SKM-1 (cell line): ENCODE results near the gene FBXL14.
A peak's percentile ranks its signal among the peaks of the same experiment; 100 is the strongest.
"Not testable (repeated sequence)": the region's sequence is repeated elsewhere in the genome, so short reads cannot be mapped to it uniquely, and the experiment has no call there.

Experiments
- DNase-seq: peaks from one replicate; lab custom pipeline; 2025; ENCODE audit not compliant: unreplicated experiment; lab: John Stamatoyannopoulos, UW

Gene FBXL14

GRCh38 chr12:1619587-1619986, 25.2 kb upstream of the FBXL14 start:
- DNase-seq = peak; percentile 27

DNA sequence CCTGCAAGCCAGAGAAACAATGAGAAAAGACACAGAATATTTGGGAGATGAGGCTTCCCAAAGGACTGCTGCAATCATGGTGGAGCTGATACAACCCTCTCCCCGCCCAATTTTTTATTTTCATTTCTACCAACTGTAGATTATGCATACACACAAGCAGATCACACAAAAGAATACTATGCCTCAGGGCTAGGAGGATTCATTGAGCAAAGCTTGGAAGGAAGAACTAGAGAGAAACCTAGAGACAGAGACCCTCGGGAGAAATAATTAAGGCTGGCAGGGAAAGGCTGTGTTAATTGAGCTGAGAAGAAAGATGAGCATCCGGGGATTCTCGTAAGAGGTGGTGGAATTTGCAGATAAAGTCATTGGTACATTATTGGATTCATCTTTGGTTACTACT, 24.8 kb upstream of the FBXL14 start:
- no peak for DNase-seq

DNA sequence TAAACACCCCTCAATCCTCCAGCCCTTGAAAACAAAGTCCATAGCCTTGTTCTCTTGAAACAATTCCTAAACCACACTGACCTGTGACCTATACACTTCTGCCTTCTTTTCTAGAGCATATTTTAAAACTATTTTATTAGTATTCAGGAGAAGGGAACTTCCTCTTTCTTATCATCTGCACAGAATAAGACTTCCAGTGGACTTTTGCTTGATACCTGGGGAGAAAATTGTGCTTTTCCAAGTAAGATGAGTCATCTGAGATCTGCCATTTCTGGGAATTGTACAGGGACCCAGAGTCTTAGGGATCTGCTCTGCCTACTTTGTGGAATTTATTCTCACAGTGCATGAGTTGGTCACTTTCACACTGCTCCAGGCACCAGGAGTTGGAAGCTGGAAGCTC, 24.1 kb upstream of the FBXL14 start:
- no peak for DNase-seq

DNA sequence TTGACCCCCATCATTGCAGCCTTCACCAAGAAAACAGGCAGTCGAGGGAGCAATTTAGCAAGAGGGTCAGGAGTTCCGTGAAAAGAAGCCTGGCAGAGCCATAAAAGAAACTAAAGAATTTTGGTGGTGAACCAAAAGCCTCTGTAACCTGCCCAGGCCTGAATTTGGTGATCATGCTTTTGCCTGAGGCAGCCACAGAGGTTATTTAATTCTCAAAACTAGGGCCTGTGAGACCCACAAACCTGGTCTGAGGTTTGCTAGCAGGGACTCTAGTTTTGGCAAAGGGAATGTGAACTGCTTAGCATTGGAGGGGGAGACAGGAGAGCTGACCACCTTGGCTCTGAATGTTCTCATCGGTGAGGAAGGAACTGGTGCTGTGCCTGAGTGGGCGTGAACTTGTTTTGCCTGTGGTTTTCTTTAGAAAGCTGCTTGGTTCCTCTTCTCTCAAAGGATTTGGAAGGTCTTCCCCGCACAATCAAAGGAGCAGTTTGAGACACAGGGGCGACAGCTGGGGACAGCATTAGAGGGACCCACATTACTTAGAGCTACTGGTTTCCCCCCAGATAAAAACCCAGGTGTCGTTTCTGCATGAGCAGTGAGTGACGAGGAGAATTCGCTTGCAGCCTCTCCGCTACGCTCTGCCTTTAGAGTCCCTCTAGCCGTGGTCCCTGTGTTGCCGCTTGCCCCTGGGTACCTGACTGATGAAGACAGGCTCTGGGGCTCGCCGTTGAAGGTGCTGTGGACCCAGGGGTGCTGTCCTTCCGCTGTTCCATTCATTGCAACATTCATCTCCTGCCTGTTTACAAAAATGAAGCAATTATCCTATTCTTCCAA, 22.1 kb upstream of the FBXL14 start:
- no peak for DNase-seq

- no peak for DNase-seq
These were observed 20.0 kb upstream of the FBXL14 start for GRCh38 chr12:1614360-1614759.

DNA sequence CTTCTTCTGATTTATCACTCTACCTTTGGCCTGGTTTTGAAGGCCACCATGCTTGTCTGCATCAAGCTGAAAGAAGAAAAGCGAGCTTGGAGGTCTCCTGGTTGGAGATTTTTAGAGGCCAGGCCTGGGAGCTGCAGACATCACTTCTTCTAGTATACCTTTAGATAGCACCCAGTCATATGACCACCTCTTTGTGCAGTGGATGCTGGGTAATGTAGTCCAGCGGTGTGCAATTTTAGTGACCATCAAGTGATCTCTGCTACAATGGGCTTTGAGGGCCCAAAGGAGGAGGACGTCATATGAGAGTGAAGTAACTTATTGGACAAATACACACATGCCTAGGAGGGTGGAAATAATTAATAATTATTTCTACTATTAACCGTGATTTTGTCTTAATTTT, 19.5 kb upstream of the FBXL14 start:
- DNase-seq = no peak

DNA sequence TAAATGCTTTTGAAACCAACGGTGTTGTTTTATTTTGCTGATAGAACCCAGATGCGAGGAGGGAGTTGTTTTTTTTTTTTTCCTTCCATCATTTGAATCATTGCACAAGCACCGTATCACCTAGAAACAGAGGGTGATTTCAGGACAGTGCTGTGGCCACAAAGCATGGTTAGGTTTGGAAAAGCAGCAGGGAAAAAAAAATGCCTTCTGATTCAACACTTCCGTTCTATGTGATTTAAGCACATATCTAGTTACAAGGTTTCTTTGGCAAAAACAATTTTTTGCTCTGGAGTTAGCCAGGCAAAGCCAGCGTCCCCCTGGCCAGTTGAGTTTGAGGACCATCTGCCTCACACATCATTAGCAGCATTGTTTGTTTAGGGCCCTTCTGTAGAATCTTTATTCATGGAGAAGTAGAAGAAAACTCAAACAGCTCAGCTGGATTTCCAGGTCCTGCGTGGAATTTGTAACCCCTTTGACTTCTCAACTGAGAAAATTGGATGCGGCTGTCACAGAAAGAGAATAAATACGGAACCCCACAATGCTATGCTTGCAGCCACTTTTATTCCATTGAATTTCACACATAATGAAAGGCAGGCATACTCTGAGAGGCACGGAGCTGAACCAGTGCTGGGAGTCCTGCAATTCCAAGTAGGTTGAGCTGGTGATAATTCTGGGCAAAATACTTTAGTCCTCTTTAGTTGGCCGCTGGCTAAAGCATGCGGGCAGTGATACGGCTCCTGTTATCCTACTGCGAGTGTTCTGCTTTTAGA, 17.6 kb upstream of the FBXL14 start:
- no peak for DNase-seq

- DNase-seq = no peak
These were observed 15.8 kb upstream of the FBXL14 start for GRCh38 chr12:1610072-1610643.

GRCh38 chr12:1608713-1609119, 14.3 kb upstream of the FBXL14 start:
- DNase-seq = no peak

- DNase-seq = no peak
These were observed 13.7 kb upstream of the FBXL14 start for GRCh38 chr12:1607940-1608712.

DNA sequence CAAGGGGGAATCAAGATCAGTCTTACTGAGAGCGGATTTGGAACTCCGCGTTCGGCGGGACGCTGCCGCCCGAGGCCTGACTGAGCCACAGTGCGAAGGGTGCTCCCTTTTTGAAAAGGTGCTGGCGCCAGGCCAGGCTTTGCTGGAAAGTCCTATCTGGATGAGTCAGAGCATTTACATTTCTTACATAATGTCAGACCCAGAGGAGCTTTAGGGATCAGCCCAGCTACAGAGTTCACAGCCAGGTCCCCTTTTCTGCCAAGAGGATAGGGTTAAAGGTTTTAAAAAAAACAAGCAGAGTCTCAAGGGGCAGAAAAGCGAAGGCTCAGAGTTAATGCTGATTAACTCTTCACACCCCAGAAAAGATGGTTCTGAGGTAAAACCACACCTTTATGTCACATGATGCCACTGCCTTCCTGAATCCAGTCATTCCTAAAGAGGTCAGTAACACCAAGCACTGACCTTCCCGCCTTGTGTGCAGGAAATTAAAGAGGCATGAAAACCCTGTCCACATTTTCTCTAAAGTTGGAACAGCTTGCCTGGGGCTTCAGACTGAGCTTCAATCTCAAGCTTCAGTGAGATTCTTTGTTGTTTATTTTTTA, 11.7 kb upstream of the FBXL14 start:
- DNase-seq = peak; percentile 18

DNA sequence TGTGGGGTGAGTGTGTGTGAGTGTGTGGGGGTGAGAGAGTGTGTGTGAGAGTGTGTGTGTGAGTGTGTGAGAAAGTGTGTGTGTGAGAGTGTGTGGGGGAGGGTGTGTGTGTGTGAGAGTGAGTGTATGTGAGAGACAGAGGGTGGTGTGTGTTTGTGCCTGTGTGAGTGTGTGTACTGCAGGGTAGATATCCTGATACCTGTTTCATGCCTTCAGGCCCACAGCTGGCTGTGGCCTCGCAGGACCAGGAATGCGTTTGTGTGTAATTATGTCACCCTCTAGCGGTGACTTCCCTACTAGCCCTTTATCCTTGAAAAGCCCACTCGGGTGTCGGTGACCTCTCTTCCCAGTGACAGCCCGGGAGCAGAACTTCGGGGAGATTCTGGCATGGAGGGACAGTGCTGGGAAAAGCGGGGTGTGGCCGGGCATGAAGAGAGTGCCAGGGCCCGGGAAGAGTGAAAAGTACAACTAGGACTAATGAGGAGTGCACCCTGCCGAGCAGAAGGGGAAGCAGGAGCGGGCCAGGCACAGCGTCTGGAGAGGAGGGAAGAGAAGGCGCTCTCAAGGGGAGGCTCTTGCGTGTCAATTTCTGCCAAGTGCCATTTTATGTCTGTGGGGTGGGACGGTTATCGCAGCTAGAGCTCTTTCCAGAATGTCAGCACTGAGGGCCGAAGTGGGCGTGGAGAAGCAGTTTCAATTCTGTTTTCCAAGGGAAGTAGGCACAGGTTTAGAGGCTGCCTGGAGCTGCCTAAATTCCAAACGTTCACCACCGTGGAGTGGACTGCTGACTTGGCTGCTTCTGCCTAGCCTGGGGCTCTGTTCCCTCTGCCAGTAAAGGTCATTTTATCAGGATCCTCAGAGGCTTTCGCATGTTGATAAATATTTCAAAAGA, 11.0 kb upstream of the FBXL14 start:
- DNase-seq = no peak

- DNase-seq = no peak
These were observed 10.1 kb upstream of the FBXL14 start for GRCh38 chr12:1604464-1604863.

DNA sequence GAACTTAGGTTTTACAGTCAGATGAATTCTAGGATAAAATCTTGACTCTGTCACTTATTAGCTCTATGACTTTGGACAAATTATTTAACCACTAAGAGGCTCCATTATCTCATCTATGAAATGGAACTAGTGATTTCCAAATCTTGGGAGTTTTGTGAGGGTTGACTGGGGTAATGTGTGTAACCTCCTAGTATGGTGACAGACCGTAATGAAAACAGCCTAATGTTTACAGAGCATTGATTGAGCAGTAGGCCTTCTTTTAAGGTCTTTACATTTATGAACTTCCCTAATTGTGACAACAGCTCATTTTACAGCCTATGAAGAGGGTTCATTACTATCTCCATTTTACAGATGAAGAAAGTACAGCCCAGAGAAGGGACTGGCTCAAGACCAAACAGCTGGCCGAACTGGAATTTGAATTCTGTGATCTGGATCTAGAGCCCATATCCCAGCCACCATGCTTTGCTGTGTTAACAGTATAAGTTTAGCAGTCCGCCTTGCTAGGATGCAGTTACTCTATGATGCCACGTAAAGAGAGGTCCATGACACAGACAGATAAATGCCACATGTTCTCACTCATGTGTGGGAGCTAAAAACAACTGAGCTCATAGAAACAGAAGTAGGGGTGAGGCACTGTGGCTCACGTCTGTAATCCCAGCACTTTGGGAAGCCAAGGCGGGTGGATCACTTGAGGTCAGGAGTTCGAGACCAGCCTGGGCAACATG, 9.1 kb upstream of the FBXL14 start:
- no peak for DNase-seq

DNA sequence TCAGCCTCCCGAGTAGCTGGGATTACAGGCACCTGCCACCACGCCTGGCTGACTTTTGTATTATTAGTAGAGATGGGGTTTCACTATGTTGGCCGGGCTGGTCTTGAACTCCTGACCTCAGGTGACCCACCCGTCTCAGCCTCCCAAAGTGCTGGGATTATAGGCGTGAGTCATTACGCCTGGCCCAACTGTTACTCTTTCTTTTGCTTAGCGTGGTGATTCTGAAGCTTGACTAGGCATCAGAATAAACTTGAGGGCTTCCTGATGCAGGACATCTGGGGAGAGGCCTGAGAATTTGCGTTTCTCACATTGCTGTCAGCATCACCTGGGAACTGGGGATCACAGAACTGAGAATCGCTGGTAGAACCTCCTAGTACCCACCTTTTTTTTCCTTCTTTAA, 8.3 kb upstream of the FBXL14 start:
- not testable (repeated sequence) for DNase-seq

DNA sequence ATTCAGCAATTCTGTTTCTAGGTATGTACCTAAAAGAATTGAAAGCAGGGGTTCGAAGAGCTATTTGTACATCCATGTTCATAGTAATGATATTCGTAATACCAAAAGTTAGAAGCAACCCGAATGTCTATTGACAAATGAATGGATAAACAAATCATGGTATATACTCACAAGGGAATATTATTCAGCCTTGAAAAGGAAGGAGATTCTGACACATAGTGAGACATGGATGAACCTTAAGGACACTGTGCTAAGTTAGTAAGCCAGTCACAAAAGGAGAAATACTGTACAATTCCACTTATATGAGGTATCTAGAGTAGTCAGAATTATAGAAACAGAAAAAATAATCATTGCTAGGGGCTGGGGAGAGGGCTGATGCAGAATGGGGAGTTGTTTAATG, 4.4 kb upstream of the FBXL14 start:
- DNase-seq = no peak

GRCh38 chr12:1595690-1596347, 1.4 kb upstream of the FBXL14 start:
- DNase-seq = no peak

DNA sequence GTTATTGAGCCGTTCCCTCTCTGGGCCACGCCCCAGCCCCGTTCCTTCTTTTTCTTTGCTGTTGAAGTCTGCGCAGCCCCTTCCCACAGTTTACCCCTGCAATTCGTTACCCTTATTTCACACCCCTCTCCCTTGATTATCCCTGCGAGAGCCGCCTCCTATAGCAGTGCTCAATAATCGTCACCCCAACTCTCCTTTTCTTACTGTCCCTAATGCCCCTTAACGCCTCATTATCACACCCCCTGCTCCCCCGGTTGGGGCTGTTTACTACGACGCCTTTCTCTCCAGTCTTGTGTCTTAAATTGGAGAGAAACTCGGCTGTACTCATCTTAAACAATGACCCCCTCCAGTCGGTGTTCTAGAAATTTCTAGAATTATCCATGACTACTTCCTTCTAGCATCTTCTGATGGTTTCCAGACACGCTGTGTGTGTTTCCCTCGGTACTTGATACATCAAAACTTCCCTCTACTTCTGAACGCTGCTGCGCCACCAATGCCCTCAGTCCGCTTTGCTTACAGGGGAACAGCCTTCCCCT, 713 bp upstream of the FBXL14 start:
- no peak for DNase-seq

- DNase-seq = no peak
These were observed 448 bp downstream of the FBXL14 start for GRCh38 chr12:1594006-1594260.
